Measurements from ENCODE around the gene RHAG.
"Not testable (repeated sequence)": the region's sequence is repeated elsewhere in the genome, so short reads cannot be mapped to it uniquely, and the experiment has no call there.

The RHAG gene

GRCh38 chr6:49606721-49607390 is 29.8 kb downstream of the RHAG start (continued):
- no peak for TF ChIP-seq ZNF311 (tag by site-specific recombination; IDR thresholded peaks at IDR 0.05; ENCODE audit: borderline replicate concordance)
- peak; percentile 37; the same call in 1 of the 2 replicates for TF ChIP-seq INSM2 (tag by site-specific recombination; IDR thresholded peaks at IDR 0.05)
- no peak for TF ChIP-seq PRDM2 (tag by site-specific recombination; IDR thresholded peaks at IDR 0.05; ENCODE audit: borderline replicate concordance)
- TF ChIP-seq PRDM6 (tag by site-specific recombination; IDR thresholded peaks at IDR 0.05): peak; percentile 49; the same call in 1 of the 2 replicates
- TF ChIP-seq ZNF362 (tag by site-specific recombination; IDR thresholded peaks at IDR 0.05): 0 out of 2 replicates have a peak, but pooled peaks have one; percentile 50

GRCh38 chr6:49604080-49604479 is 32.6 kb downstream of the RHAG start:
- TF ChIP-seq ZNF146 (tag by site-specific recombination; IDR thresholded peaks at IDR 0.05): peak; percentile 80
- H3K4me1 ChIP-seq (ENCODE audit: control insufficient read depth, insufficient read depth, low read length); H3K27ac ChIP-seq (ENCODE audit: extremely low read depth, low read depth, low read length); H3K36me3 ChIP-seq (ENCODE audit: control insufficient read depth in 2 of 2, insufficient read depth in 1 of 2, low read length in 2 of 2); H3K4me3 ChIP-seq (ENCODE audit: low read depth, low read length); POLR2A ChIA-PET; H3K9me3 ChIP-seq (ENCODE audit: control insufficient read depth, insufficient read depth, low read depth, low read length): not testable (repeated sequence)
- CTCF ChIA-PET: interaction anchor here (1.6 to 4.2 kb wide), 4 partner anchors 8 to 246 kb away, joined by 5 to 30 read pairs (median 20); partner anchors contain the start of gene C6orf141

- H3K9me3 ChIP-seq (ENCODE audit: control insufficient read depth, insufficient read depth, low read depth, low read length); POLR2A ChIA-PET; H3K4me3 ChIP-seq (ENCODE audit: low read depth, low read length); H3K36me3 ChIP-seq (ENCODE audit: control insufficient read depth in 2 of 2, insufficient read depth in 1 of 2, low read length in 2 of 2); CTCF ChIA-PET; H3K4me1 ChIP-seq (ENCODE audit: control insufficient read depth, insufficient read depth, low read length); H3K27ac ChIP-seq (ENCODE audit: extremely low read depth, low read depth, low read length): not testable (repeated sequence)
Measured at GRCh38 chr6:49587262-49587661, 49.4 kb downstream of the RHAG start.

GRCh38 chr6:49582529-49582928 is 54.1 kb downstream of the RHAG start:
- POLR2A ChIA-PET: no interaction called here
- Histone ChIP-seq H3K36me3 (ENCODE audit: control insufficient read depth in 2 of 2, insufficient read depth in 1 of 2, low read length in 2 of 2) (no peaks in the 10 kb centered on the region), H3K27ac (ENCODE audit: extremely low read depth, low read depth, low read length) (no peak overlapping the region), H3K4me1 (ENCODE audit: control insufficient read depth, insufficient read depth, low read length) (no peaks in the 10 kb centered on the region), H3K4me3 (ENCODE audit: low read depth, low read length) (no peak overlapping the region), H3K9me3 (ENCODE audit: control insufficient read depth, insufficient read depth, low read depth, low read length) (no peaks in the 10 kb centered on the region)
- CTCF ChIA-PET: interaction anchor here (0.7 kb wide), 1 partner anchor 49 kb away, joined by 3 read pairs; no protein-coding TSS in a partner anchor
- TF ChIP-seq ZEB2 (tag by site-specific recombination; IDR thresholded peaks at IDR 0.05) (no peak), ZNF311 (tag by site-specific recombination; IDR thresholded peaks at IDR 0.05; ENCODE audit: borderline replicate concordance) (no peak), AEBP2 (tag by site-specific recombination; IDR thresholded peaks at IDR 0.05; ENCODE audit: borderline replicate concordance) (no peak), HIC1 (tag by site-specific recombination; IDR thresholded peaks at IDR 0.05) (no peak), ZNF274 (IDR thresholded peaks at IDR 0.05; ENCODE audit: low read length) (no peak), ZNF274 (tag by site-specific recombination; IDR thresholded peaks at IDR 0.05; ENCODE audit: borderline replicate concordance) (no peak)

Data from HEK293 (cell line).